ENCODE results near the gene SNX10.

The SNX10 gene

DNA sequence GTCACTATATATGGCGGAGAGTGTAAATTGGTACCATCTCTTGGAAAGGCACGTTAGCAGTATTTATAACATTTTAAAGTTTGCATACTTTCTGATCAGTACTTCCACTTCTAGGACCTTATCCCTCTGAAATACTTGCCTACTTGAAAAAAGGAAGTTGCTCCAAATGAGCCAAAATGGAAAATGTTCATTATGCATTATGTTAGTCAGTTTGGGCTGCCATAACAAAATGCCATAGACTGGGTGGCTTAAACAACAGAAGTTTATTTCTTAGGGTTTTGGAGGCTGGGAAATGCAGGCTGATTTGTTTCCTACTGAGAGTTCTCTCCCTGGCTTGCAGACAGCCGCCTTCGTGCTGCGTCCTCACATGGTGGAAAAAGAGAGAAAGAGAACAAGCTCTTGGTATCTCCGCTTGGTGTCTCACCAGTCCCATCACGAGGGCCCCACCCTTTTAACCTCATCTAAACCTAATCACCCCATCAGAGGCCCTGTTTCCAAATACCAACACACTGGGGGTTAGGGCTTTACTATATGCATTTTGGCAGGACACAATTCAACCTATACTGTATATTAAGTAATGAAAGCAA lies 6.9 kb downstream of the SNX10 start:
- no peak for DNase-seq

DNA sequence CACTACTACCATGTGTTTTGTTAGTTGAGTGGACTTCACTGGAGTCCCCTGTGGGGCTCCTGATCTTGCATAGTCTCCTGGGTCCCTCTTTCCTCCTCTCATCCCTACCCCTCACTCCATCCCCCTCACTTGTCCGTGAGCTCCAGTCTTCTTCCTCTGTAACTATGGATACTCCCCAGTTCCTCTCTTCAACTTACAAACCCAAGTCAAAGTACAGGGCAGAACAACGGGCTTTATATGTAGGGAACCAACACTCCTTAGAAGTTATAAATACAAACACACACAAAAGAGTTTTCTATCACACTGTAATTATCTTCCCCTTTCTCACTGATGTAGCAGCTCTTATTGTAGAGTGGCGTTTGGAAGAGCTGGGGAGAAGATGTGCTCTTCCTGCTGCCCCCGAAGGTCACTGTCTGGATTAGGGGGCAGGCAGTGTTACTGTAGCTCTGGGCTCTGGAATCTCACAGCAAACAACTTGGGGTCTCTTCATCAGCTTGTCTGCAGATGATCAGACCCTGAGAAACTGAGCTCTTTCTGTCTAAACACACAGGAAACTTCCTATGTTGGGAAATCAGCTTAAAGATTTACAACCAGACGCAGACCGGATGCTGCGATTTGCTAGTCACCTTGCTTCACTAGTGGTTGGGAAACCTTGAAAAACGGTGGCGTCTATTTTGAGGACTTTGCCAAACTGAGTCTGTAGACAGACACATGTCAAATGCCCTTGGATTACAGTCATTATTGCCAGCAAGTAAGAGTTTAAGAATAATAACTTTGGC lies 13.6 kb downstream of the SNX10 start:
- DNase-seq, result no peak

DNA sequence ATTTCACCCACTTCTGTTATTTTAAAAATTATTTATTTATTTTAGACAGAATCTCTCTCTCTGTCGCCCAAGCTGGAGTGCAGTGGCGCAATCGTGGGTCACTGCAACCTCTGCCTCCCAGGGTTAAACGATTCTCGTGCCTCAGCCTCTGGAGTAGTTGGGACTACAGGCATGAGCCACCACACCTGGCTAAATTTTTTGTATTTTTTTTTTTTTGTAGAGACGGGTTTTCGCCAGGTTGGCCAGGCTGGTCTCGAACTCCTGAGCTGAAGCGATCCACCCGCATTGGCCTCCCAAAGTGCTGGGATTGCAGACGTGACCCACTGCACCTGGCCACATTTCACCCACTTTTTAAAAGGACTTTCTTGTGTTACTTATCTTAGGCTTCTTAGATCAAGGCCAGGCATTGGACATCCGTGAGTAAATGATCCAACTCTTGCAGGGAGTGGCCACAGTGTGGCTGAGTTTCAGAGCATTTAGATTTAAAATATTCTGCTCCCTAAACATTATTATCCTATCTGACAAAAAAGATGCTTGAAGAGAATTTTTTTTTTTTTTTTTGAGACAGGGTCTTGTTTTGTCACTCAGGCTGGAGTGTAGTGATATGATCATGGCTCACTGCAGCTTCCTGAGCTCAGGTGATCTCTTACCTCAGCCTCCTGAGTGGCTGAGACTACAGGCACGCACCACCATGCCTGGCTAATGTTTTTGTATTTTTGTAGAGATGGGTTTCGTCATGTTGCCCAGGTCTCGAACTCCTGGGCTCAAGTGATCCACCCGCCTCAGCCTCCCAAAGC lies 14.4 kb downstream of the SNX10 start:
- DNase-seq, result no peak

DNA sequence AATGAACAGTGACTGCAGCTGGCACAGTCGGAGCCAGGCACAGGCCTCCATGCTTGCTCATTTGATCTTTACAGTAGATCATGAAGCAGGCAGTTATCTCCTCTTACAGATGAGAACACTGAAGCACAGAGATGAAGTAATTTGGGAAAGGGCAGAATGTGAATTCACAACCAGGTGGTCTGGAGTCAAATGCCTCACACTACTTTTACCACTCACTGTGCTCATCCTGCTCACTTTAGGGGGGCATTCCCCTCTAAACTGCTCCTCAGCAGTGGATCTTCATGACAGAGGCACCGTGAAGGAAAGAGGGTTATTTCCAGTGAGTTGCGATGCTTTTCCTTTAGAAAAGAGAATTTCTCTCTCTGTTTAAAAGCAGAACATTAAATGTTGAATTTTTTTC lies 15.1 kb downstream of the SNX10 start:
- no peak for DNase-seq

DNA sequence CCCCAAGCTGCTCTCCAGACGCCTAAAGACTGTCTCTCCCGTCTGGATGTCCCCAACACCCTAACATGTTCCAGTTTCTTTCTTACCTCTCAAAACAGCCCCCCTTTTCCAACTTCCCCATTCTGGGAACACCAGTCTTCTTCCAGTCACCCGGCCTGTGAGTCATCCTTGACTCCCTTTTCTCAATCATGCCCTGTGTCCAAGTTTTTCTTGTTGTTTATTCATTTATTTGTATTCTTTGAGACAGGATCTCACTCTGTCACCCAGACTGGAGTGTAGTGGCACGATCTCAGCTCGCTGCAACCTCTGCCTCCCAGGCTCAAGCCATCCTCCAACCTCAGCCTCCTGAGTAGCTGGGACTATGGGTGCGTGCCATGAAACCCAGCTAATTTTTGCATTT lies 15.6 kb downstream of the SNX10 start:
- DNase-seq, result no peak

DNA sequence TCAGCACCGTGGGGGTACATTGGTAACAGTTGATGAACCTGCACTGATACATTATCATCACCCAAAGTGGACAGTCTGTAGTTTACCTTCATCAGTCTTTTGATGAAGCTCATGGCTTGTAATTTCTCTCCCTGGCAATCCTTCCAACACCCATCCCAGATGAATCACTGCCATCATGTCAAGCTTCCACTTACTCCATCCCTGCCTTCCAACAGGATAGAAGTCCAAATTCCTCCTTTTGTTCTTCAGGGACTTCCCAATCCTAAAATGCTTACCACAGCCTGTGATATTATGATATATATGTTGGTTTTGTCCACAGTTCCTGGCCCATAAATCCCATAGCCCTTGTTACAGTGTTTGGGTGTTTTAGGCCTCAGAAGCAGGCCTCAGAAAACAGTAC lies 16.1 kb downstream of the SNX10 start:
- no peak for DNase-seq

DNA sequence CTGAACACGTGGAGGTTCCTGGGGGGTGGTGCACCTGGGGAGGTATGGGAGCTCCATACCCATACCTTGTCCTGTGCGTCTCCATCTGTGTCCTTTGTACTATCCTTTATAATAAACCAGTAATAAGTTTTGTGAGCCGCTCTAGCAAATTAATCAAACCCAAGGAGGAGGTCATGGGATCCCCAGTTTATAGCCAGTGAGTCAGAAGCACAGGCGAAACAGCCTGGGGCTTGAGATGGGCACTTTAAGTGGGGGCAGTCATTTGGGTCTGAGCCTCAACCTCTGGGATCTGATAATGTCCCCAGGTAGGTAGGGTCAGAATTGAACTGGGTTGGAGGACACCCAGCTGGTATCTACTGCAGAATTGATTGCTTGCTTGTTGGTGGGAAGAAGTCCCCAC lies 16.9 kb downstream of the SNX10 start:
- no peak for DNase-seq

DNA sequence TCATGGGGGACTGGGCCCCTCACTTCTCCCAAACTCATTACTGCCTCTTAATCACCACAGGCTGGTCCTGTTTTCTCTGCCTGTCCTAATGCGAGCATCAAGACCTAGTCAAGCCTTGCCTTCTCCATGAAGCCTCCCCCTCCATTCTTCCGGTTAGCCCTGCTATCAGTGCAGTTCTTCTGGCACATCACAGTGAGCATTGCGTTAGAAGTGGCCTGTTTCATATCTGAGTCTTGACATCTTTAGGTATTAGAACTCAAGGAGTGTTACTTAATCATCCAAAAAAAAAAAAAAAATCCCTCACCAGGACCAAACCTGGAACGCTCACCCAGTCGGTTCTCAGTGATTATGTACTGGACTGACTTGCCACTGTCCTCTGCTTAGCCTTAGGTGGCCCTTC lies 17.4 kb downstream of the SNX10 start:
- DNase-seq, result no peak

DNA sequence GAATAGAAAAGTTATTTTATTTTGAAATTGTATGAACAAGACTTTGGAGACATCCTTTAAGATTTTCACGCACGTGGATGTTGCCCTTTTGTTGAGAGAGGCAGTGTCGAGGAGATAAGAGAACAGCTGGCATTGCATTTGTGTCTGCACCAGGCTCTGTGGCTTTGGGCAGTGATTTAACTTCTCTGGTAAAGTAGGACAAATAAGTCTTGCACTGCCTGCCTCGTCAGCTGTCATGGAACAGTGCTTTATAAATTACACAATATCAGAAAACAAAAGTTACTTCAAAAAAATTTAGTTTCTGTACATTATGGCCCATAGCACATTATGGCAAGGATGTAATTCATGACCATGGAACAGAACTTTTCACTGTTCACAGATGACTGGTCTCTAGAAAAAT lies 20.1 kb downstream of the SNX10 start:
- no peak for DNase-seq

DNA sequence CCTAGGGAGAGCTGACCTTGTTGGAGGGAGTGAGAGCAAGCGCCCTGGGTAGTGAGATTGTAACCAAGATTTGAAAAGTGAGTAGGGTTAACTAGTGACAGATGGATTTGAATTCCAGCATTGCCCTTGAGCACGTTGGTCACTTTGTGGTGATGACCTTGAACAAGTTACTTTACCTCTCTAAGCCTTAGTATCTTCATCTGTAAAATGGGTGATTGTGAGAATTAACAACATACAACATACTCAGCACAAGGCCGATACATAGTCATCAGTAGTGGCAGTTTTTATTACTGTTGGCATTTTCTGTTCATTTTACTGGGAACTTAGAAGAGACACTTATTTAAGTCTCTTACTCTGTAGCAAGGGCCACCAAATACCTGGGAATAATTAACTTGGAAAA lies 25.5 kb downstream of the SNX10 start:
- DNase-seq, result no peak

DNA sequence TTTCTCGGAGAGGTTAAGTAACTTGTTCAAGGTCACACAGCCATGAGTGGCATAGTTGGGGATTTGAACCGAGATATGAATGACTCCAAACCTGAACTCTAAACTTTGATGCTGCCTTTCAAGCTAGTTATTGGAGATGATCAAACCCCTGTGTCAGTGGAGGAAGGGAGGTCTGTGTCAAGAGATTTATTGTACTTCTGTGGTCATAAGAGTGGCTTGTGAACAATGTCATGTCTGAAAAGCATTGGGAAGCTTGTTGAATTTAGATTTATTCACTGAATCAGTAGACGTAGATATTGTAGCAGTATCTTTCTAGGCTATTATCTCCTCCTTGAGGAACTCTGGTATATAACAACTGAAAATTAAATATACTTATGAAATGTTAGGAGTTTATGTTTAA lies 27.3 kb downstream of the SNX10 start:
- no peak for DNase-seq

DNA sequence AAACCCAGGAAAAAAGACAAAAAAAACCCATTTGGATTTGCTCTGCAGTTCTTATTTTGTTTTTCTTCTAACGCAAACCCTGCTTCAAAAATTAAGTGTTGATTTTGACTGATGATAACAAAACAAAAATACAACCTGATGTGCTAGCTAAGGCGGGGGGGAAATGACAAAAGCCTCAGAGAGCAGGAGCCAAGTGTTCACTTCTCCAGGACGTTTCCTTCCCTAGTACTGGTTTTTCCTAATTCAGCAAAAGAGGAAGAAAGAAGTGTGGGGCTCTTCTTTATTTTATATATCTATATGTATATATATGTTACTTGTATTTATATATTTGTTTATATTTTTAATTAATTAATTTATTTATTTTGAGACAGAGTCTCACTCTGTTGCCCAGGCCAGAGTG lies 28.0 kb downstream of the SNX10 start:
- DNase-seq, result no peak

DNA sequence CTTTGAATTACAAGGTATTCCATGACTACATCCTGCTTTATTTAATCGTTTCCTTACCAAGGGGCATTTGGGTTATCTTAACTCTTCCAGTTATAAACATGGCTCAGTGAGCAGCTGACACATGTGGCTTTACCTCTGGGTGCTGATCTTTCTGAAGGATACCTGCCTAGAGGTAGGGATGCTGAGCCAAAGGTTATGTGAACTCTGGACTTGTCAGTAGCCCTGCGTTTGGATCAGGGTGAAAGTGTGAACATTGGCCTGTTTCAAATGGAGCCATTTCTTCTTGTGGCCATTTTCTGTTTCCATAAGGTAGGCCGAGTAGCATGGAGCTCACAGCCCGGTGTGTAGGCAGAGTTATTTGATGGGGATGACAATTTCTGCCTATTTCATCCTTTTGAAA lies 29.2 kb downstream of the SNX10 start:
- DNase-seq, result no peak

DNA sequence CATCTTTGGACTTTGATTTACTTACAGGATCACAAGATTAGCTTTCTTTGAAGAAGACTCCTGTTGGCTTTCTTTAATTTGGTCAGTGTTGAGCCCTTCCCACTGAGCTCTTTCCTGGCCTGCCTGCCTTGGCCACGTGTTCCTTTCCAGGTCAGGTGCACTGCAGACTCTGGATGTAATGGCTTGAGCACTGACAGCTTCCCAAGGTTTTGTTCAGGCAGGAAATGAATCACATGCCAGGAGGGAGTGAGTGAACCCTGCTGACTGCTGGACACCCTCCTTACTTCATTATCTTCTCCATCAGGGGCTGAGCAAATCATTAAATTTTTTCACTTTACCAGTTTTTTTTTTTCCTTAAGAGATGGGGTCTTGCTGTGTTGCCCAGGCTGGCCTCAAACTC lies 29.8 kb downstream of the SNX10 start:
- DNase-seq, result no peak

DNA sequence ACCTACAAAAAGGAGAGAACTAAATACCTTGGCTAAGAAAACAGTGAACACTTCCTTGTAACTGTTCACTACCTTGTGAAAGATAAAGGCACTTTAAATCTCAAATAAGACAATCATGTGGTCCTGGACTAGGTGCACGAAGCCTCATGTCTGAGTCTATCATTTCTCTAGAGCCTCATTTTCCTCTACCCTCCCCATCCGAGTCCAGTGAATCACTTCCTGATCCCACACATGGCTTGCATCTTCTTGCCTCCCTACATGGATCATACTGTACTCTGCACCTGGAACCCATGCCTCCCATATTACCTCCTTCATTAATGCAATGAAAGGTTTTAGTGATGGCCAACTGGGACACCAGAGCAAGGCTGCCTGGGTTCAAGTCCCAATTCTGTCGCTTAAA lies 34.5 kb downstream of the SNX10 start:
- DNase-seq, result no peak

DNA sequence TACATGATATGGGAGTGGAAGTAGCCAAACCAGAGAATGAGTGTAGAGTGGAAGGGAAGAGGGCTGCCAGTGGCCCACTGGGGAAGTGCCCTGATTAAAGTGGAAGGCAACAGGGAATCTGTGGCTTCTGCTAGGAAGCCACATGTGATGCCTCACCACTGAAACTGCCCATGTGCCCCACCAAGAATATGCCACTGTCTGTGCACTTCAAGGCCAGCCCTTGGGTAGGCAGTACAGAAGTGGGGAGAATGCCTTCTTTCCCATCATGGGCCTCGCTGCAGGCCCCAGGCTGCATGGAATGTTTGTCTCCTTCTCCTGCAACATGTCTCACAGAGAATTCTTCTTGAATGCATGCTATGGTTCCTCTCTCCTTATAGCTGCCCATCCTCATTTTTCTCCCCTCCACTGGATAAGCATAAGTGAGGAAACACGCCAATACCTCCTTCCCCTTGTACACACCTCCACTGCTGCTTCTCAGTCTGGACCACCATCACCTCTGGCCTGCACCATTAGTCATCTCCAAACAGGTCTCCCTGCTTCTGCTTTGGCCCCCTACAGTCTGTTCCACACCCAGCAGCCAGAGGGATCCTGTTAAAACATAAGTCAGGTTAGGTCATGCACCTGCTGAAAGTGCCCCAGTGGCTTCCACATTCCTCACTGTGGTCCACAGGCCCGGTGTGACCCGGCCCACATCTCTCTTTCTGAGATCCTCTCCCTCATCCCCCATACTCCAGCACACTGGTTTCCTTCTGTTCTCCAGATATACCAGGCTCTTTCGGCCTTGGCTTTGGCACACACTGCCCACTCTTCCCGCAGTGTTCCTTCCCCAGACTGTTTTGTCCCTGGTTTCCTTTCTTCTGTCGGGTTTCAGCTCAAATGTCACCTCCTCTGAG lies 37.1 kb downstream of the SNX10 start:
- no peak for DNase-seq

DNA sequence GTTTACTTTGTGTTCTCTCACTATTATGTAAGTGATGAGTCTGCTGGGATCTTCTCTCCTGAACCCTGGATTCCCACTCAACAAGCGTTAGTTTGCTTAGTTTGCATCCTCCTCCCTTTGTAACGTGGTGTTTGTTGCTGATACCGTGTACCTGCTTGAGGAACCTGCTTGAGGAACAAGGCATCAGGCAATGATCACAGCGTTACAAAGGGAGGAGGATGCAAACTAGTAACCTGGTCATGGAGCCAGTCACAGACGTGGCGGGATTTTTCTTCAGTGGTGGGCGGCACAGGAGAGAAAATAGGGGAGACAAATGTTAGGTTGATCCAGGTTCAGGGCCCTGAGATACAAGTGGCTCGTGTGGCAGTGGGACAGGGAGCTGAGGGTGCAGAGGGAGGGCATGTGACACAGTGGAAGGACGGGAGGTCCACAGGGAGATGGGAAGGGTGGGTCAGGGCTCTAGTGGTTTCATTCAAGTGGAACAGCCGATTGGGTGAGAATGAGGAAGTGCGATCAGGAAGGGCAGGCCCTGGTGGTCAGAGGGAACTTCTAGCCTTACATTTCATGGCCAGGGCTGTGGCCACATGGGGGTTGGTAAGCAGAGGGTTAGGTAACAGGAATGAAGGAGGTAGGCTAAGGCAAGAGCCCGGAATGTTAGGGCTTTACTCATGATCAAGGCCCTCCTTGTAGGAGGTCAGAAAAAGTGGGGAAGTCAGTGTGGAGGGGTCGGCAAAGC lies 38.0 kb downstream of the SNX10 start:
- DNase-seq, result no peak

DNA sequence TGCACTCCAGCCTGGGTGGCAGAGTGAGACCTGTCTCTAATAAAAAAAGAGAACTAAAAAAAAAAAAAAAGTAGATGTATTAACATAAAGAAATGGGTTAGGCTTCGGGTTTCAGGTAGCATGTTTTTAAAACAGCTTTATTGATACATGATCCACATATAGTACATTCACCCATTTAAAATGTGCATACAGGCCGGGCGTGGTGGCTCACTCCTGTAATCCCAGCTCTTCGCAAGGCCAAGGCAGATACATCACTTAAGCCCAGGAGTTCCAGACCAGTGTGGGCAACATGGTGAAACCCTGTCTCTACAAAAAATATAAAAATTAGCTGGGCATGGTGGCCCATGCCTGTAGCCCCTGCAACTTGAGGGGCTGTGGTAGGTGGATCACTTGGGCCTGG lies 39.5 kb downstream of the SNX10 start:
- no peak for DNase-seq

DNA sequence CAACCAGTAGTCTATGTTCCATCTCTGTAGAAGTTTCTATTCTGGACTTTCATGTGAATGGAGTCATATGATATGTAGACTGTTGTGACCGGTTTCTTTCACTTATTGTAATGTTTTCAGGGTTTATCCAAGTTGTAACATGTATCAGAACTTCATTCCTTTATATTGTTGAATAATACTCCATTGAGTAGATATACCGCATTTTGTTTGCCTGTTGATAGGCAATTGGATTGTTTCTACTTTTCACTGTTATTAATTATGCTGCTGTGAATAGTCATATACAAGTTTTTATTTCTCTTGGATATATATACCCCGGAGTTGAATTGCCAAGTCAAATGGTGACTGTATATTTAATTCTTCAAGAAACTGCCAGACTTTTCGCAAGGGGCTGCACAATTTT lies 40.1 kb downstream of the SNX10 start:
- no peak for DNase-seq

DNA sequence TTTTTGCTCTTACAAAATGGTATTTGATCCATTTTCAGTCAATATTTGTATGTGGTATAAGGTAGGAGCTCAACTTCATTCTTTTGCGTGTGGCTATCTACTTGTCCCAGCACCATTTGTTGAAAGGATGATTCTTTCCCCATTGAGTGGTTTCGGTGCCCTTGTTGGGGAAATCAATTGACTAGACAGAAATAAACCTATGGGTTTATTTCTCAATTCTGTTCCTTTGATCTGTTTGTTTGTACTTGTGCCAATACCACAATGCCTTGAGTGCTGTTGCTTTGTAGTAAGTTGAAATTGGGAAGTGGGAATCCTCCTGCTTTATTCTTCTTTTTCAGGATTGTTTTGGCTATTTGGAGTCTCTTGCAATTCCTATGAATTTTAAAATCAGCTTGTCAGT lies 41.0 kb downstream of the SNX10 start:
- no peak for DNase-seq

DNA sequence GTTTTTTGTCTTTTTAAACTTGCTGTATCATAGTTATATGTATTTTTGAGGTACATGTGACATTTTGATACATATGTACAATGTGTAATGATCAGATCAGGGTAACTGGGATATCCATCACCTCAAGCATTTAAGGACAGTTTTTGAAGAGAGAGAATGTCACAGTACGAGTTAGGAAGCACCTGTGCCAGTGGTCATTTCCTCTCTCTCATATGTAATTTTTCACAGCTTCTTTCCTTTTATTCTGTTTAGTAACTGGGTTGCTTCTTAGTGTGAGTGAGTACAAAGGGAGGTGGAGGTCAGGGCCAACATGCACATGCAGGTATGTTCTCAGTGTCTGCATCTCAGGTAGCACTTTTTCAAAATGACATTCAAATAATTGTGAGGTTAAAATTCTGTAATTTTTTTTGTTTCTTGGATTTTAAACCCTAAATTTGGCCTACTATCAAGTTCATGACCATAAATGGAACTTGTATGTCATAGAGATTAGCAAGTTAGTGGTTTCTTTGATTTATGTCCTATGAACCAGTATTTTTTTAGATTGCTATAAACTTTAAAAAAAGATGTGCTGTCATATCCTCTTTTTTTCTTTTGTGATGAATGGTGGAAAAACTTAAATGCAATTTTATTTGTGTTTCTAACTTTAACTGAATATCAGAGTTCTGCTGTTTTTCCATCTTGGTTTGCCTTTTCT lies 42.7 kb downstream of the SNX10 start:
- no peak for DNase-seq
